ENCODE data around the gene AK4. TPM values are rescaled to one million over a fixed set of nuclear protein-coding genes. Genes with fewer than 3 reads are reported as not detected.

The AK4 gene
- total RNA-seq, 4 donors from 2014 or later: 39.6 to 72.7 (median 60.7) TPM

DNA sequence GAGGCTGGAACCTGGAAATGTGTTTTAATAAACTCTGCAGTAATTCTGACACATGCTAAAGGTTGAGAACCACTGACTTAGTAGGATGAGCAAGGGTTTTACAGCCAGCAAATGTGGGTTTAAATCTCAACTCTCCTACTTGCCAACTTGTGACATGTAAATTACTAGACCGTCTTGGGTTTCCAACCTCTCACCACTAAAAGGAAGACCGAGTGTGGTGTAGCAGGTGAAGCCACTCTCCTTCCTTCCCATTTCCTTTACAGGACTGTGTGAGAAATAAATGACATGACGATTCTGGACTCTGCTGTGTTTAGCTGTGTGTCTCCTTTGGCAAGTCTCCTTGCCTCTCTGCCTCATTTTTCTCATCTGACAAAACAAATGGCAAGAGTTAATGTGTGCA is 111.8 kb downstream of the AK4 start:
- WGBS, 2 donors (ENCODE audit: low coverage in 1 of 2): 31 to 58% methylated on average over 3 of the region's 3 CpGs
- H3K36me3 ChIP-seq: no peaks in the 10 kb centered on the region
- no peak overlapping the region for H3K27ac ChIP-seq
- TF ChIP-seq POLR2A (IDR thresholded peaks at IDR 0.05) (no peak), EP300 (IDR thresholded peaks at IDR 0.05) (no peak), POLR2AphosphoS5 (IDR thresholded peaks at IDR 0.05) (no peak)
- TF ChIP-seq, protein P1, sequence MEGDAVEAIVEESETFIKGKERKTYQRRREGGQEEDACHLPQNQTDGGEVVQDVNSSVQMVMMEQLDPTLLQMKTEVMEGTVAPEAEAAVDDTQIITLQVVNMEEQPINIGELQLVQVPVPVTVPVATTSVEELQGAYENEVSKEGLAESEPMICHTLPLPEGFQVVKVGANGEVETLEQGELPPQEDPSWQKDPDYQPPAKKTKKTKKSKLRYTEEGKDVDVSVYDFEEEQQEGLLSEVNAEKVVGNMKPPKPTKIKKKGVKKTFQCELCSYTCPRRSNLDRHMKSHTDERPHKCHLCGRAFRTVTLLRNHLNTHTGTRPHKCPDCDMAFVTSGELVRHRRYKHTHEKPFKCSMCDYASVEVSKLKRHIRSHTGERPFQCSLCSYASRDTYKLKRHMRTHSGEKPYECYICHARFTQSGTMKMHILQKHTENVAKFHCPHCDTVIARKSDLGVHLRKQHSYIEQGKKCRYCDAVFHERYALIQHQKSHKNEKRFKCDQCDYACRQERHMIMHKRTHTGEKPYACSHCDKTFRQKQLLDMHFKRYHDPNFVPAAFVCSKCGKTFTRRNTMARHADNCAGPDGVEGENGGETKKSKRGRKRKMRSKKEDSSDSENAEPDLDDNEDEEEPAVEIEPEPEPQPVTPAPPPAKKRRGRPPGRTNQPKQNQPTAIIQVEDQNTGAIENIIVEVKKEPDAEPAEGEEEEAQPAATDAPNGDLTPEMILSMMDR (IDR thresholded peaks at IDR 0.05): no peak
- ATAC-seq: no peak
- H3K27me3 ChIP-seq: no peaks in the 10 kb centered on the region
- peaks cover 0 to 16% (median 9%) of the 10 kb centered on the region in 3 donors for H3K4me1 ChIP-seq
- H3K9me3 ChIP-seq: no peaks in the 10 kb centered on the region
- H3K4me3 ChIP-seq: no peak overlapping the region

DNA sequence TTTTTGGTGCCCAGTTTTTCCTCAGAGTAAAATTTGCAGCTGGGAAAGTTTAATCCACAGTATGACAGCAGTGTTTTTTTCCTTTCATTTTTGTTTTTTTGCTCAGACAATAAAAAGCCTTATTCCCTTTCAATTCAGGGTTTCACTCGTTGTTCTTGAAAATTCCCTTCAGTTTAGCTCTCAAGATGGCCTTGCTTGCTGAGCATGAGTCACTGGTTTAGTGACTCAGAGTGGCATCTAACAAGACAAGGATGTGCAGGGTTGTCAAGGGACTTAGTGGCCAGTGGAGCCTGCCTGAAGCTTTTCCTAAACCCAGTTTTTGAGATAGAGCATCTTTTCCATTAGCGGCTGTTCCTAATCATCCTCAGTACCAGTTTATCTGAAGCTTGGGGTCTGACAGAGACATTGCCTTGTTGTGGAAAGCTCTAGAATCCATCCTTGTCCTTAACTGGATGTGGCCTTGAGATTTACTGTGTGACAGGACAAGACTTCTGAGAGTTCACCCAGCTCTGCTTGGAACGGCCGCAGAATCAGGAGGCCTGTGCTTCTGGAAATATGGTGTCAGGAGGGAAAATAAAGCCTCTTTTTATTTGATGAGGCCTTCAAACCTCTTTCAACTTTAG is 113.0 kb downstream of the AK4 start:
- ATAC-seq: no peak
- no peak overlapping the region for H3K4me3 ChIP-seq
- WGBS, 2 donors (ENCODE audit: low coverage in 1 of 2): 67% methylated on average over 4 of the region's 4 CpGs; no CpG with 5 or more reads in 1 of the 2 donors

DNA sequence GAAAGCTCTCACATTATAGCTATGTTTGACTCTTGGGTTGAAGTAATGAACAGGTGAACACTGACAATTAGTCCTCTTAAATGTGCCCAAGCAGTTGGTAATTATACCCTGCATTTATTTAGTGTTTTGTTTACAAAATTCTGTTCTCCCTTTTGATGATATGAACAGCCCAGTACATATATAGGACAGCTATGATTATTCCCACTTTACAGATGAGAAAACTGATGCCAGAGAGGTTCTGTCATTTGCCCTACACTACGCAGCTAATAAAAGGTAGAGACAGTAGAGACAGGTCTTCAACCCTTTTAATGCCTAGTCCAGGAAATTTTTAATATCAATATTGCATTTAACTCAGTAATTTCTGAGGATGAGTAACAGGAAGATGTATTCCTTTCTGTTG is 115.3 kb downstream of the AK4 start:
- Histone ChIP-seq H3K9me3 (no peaks in the 10 kb centered on the region), H3K36me3 (no peaks in the 10 kb centered on the region), H3K27me3 (peaks cover 8% of the 10 kb centered on the region), H3K27ac (no peak overlapping the region), H3K4me1 (peaks cover 0 to 25% (median 0%) of the 10 kb centered on the region in 3 donors), H3K4me3 (no peak overlapping the region)
- TF ChIP-seq POLR2A (IDR thresholded peaks at IDR 0.05): no peak
- no peak for TF ChIP-seq POLR2AphosphoS5 (IDR thresholded peaks at IDR 0.05)
- TF ChIP-seq EP300 (IDR thresholded peaks at IDR 0.05): no peak
- TF ChIP-seq, protein P1 (IDR thresholded peaks at IDR 0.05): no peak
- ATAC-seq: no peak
- 89 to 91% methylated on average over 1 of the region's 1 CpG for WGBS, 2 donors (ENCODE audit: low coverage in 1 of 2)

More for the DNA sequence above, 113.0 kb downstream of the AK4 start:
- Histone ChIP-seq H3K27ac (no peak overlapping the region), H3K4me1 (peaks cover 0 to 17% (median 0%) of the 10 kb centered on the region in 3 donors), H3K27me3 (peaks cover 7% of the 10 kb centered on the region), H3K36me3 (no peaks in the 10 kb centered on the region), H3K9me3 (no peaks in the 10 kb centered on the region)
- TF ChIP-seq EP300 (IDR thresholded peaks at IDR 0.05) (no peak), POLR2AphosphoS5 (IDR thresholded peaks at IDR 0.05) (no peak), POLR2A (IDR thresholded peaks at IDR 0.05) (no peak)
- TF ChIP-seq, protein P1 (IDR thresholded peaks at IDR 0.05): no peak

DNA sequence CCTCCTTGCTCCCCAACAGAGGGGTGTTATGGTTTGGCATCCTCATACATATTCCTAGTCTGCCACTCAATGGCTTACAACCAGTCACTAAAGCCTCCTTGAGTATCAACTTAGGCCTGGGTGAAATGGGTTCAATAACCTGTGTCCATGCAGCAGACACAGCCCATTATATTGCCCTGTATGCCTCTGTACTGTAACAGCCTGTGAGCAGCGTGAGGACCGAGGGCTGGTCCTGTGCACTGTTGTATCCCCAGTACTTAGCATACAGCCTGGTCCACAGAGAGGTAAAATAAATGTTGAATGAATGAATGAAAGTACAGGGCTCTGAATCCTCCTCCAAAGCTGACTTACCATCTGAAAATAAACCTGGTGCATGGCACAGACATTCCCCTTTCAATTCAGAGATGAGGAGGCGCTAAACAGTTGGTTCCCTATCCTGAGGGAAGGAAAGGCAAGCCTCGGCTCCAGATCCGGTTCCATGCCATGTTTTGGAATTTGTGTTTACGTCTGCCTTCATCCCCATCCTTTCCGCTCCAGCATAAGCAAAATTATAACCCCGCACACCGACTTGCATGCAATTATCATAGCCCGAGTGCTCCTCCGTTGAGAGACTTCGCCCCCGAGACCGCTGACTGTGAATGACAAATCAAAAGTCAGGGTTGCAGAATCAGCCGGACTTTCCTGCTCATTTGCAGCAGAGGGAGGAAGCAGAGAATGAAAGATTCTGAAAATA is 116.4 kb downstream of the AK4 start:
- TF ChIP-seq EP300 (IDR thresholded peaks at IDR 0.05) (no peak), POLR2AphosphoS5 (IDR thresholded peaks at IDR 0.05) (peak; percentile 10), POLR2A (IDR thresholded peaks at IDR 0.05) (no peak)
- TF ChIP-seq, protein P1 (IDR thresholded peaks at IDR 0.05): no peak
- WGBS, 2 donors (ENCODE audit: low coverage in 1 of 2): 4 to 23% methylated on average over 7 to 11 of the region's 15 CpGs
- peaks cover 0 to 25% (median 0%) of the 10 kb centered on the region in 3 donors for H3K4me1 ChIP-seq
- peaks cover 13% of the 10 kb centered on the region for H3K27me3 ChIP-seq
- no peak for ATAC-seq
- no peaks in the 10 kb centered on the region for H3K9me3 ChIP-seq
- H3K36me3 ChIP-seq: no peaks in the 10 kb centered on the region
- peak overlapping the region in 1 of 4 donors; percentile 15 for H3K27ac ChIP-seq
- peak overlapping the region in 1 of 2 donors; percentile 62 for H3K4me3 ChIP-seq

Measured in gastroesophageal sphincter (tissue), 4 donors.